Aorta (tissue), 5 donors: ENCODE results near the gene AGBL3. TPM values are rescaled to one million over a fixed set of nuclear protein-coding genes. Genes with fewer than 3 reads are reported as not detected.
A peak's percentile ranks its signal among the peaks of the same experiment; 100 is the strongest.
"Not testable (repeated sequence)": the region's sequence is repeated elsewhere in the genome, so short reads cannot be mapped to it uniquely, and the experiment has no call there.

Experiments used
- ATAC-seq: fragments of 200-7000 bp; cut with Tn5 transposase; one replicate; pipeline ENCODE4 v1.9.1; 2022; ENCODE audit warnings: moderate library complexity; ENCODE audit not compliant: low FRiP score
- DNase-seq, 2 donors: peaks; one replicate each; pipeline ENCODE4 v3.0.0-alpha.2; 2020
- H3K27ac ChIP-seq, 2 donors: one replicate each; pipeline ENCODE4 v1.5.1; 2013; ENCODE audit warnings: low read length in 2 of 2, mild to moderate bottlenecking in 2 of 2, moderate library complexity in 2 of 2, control low read depth in 1 of 2, inconsistent platforms in 1 of 2, low read depth in 1 of 2
- H3K27me3 ChIP-seq, 2 donors: one replicate each; pipeline ENCODE4 v1.6.1; 2013; ENCODE audit warnings: control low read depth in 1 of 2, low read length in 1 of 2, mild to moderate bottlenecking in 1 of 2, moderate library complexity in 1 of 2; ENCODE audit not compliant: insufficient read depth in 2 of 2, control insufficient read depth in 1 of 2
- H3K36me3 ChIP-seq, 2 donors: one replicate each; pipeline ENCODE4 v1.6.1; 2013; ENCODE audit warnings: control low read depth in 1 of 2, low read length in 1 of 2, mild to moderate bottlenecking in 1 of 2; ENCODE audit not compliant: insufficient read depth in 2 of 2, control insufficient read depth in 1 of 2
- H3K4me1 ChIP-seq, 2 donors: one replicate each; pipeline ENCODE4 v1.6.1; 2013; ENCODE audit warnings: low read length in 2 of 2, control low read depth in 1 of 2, mild to moderate bottlenecking in 1 of 2, moderate library complexity in 1 of 2; ENCODE audit not compliant: insufficient read depth in 2 of 2, control insufficient read depth in 1 of 2
- H3K4me3 ChIP-seq, 2 donors: one replicate each; pipeline ENCODE4 v1.5.1; 2013; ENCODE audit warnings: low read length in 2 of 2, control low read depth in 1 of 2, mild to moderate bottlenecking in 1 of 2
- H3K9me3 ChIP-seq: one replicate; pipeline ENCODE4 v1.6.1; 2013; ENCODE audit warnings: mild to moderate bottlenecking, low read length; ENCODE audit not compliant: control insufficient read depth
- WGBS, 2 donors: extraction: QIAGEN DNeasy Blood & Tissue Kit; methylation state at CpG; one replicate each; pipeline ENCODE4 v1.1.7; 2013; 5-methylcytosine and 5-hydroxymethylcytosine counted together
- intact Hi-C, 2 donors: fragments of 100-400 bp; cut with DNase I; formaldehyde crosslinking; loops; one replicate each; pipeline versions ENCODE4 v1.14.2 to v1.15.0; 2022
- polyA plus RNA-seq, 2 donors: library from polyadenylated mRNA; stranded (reverse); fragments of 200-250 nt; gene quantifications; one replicate each; pipeline ENCODE4 v1.2.3, GENCODE V29; 2013
- total RNA-seq, 2 donors: library from RNA; stranded (reverse); fragmentation: NEBNext Ultra II Directional; extraction: Animal tissue kit (Norgen Biotek cat#: 25700); gene quantifications; one replicate each; pipeline ENCODE4 v1.2.1, GENCODE V29; 2021
- donor health status: healthy with polysubstance abuse.
- donor health status: Bipolar disorder and iron deficiency.
- donor health status: DM: no; HTN: no; CAD: no.
- donor health status: DM: no; HTN: no; CAD: no.
- donor health status: DM: yes; HTN: yes; CAD: no.

AGBL3 gene
- total and polyA plus RNA-seq, 4 donors = 2.5 to 8.8 (median 3.1) TPM

- DNase-seq = peak in 1 of 2 donors; percentile 89
- ATAC-seq = peak; percentile 59
- intact Hi-C loops = loop anchor here in 1 of 2 donors (1.0 to 5.0 kb wide), 2 partner anchors 208 to 484 kb away; no protein-coding TSS in a partner anchor
- peak overlapping the region in 1 of 2 donors; percentile 94 for H3K27ac ChIP-seq
- H3K9me3 ChIP-seq, H3K27me3 ChIP-seq, H3K36me3 ChIP-seq, H3K4me3 ChIP-seq: not testable (repeated sequence)
- peaks cover 2 to 13% of the 10 kb centered on the region in 2 donors for H3K4me1 ChIP-seq
- 36 to 71% methylated on average over 19 of the region's 19 CpGs for WGBS, 2 donors
These were observed 185.4 kb downstream of the AGBL3 start for GRCh38 chr7:135171581-135172291.

DNA sequence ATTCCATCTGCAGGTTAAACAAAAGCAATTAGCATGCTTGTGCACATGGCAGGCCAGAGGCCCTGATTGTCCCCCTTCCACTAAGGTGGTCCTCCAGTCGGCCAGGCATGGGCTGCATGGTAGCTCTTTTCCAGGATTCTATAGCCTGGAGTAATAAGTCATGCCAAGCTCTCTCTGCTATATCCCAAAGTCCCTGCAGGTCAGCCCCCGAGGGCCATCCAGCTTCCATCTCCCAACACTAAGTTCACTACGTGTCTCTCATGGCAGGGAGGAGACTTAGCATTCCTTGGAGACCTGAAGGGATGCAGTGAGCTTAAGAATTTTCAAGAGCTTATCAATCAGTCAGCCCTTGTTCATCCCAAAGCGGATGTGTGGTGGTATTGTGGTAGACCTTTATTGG, 187.6 kb downstream of the AGBL3 start:
- WGBS, 2 donors = 75 to 78% methylated on average over 4 of the region's 4 CpGs
- not testable (repeated sequence) for H3K4me3 ChIP-seq, DNase-seq, H3K36me3 ChIP-seq, H3K4me1 ChIP-seq, H3K27ac ChIP-seq, H3K9me3 ChIP-seq, ATAC-seq, H3K27me3 ChIP-seq
- intact Hi-C loops = loop anchor here in 1 of 2 donors (5.0 kb wide), 1 partner anchor 487 kb away; no protein-coding TSS in a partner anchor

- no peak for DNase-seq
- intact Hi-C loops = loop anchor here in 1 of 2 donors (5.0 kb wide), 1 partner anchor 488 kb away; no protein-coding TSS in a partner anchor
- WGBS, 2 donors = 94% methylated on average over 7 of the region's 7 CpGs
- Histone ChIP-seq H3K36me3 (no peaks in the 10 kb centered on the region), H3K9me3 (no peaks in the 10 kb centered on the region), H3K27ac (no peak overlapping the region), H3K4me3 (no peak overlapping the region), H3K27me3 (no peaks in the 10 kb centered on the region), H3K4me1 (no peaks in the 10 kb centered on the region)
- no peak for ATAC-seq
These were observed 188.6 kb downstream of the AGBL3 start for GRCh38 chr7:135174941-135175340.

- Histone ChIP-seq H3K27me3 (no peaks in the 10 kb centered on the region), H3K27ac (no peak overlapping the region), H3K4me1 (no peaks in the 10 kb centered on the region), H3K36me3 (no peaks in the 10 kb centered on the region), H3K4me3 (no peak overlapping the region), H3K9me3 (peaks cover under 1% of the 10 kb centered on the region)
- no peak for ATAC-seq
- intact Hi-C loops = no loop called here
- WGBS, 2 donors = 93 to 94% methylated on average over 6 of the region's 6 CpGs
- no peak for DNase-seq
These were observed 189.6 kb downstream of the AGBL3 start for GRCh38 chr7:135175931-135176330.

- intact Hi-C loops = no loop called here
- H3K27ac ChIP-seq = no peak overlapping the region
- H3K4me1 ChIP-seq = no peaks in the 10 kb centered on the region
- H3K36me3 ChIP-seq = peaks cover 0 to under 1% of the 10 kb centered on the region in 2 donors
- 93% methylated on average over 9 of the region's 9 CpGs for WGBS, 2 donors
- no peak for DNase-seq
- H3K27me3 ChIP-seq = no peaks in the 10 kb centered on the region
- H3K4me3 ChIP-seq = no peak overlapping the region
- ATAC-seq = no peak
- H3K9me3 ChIP-seq = peaks cover 6% of the 10 kb centered on the region
These were observed 190.9 kb downstream of the AGBL3 start for GRCh38 chr7:135177028-135177696.

DNA sequence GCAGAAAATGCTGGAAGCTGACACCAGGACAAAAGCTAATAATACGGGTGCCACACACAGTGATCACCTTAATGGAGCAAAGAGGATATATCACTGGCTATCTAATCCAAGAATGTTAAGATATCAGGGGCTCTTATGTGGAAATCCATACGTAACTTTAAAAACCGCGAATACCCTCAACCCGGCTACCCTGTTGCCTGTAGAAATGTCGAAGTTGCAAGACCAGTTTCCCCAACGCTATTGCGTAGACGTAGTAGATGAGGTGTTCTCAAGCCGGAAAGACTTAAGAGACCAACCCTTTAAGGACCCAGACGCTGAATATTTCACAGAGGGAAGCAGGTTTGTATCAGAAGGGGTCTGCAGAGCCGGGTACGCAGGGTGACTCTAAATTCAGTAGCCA, 192.1 kb downstream of the AGBL3 start:
- WGBS, 2 donors = 90% methylated on average over 13 of the region's 13 CpGs
- H3K36me3 ChIP-seq = peaks cover 6 to 7% of the 10 kb centered on the region in 2 donors
- H3K9me3 ChIP-seq = peaks cover 12% of the 10 kb centered on the region
- no peaks in the 10 kb centered on the region for H3K27me3 ChIP-seq
- intact Hi-C loops = no loop called here
- no peak overlapping the region for H3K4me3 ChIP-seq
- DNase-seq (no peak), ATAC-seq (no peak)
- H3K27ac ChIP-seq = no peak overlapping the region
- H3K4me1 ChIP-seq = no peaks in the 10 kb centered on the region

DNA sequence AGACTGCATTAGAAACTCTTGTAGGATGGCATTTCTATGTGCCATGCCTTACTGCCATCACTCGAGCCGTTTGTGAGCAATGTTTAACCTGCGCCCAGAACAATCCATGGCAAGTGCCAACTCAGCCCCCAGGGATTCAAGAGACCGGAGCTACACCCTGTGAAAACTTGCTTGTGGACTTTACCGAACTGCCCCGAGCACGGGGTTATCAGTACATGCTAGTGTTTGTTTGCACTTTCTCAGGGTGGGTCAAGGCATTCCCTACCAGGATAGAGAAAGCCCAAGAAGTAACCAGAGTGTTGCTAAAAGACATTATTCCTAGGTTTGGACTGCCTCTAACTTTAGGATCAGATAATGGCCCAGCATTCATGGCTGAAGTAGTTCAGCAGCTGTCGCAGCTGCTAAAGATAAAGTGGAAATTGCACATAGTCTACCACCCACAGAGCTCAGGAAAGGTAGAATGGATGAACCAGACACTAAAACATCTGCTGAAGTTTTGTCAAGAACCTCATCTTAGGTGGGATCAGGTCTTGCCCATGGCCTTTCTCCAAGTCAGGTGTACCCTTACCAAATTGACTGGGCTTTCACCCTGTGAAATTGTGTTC, 193.1 kb downstream of the AGBL3 start:
- intact Hi-C loops = no loop called here
- DNase-seq = no peak
- no peak overlapping the region for H3K27ac ChIP-seq
- peaks cover 12% of the 10 kb centered on the region in 2 donors for H3K36me3 ChIP-seq
- H3K27me3 ChIP-seq = no peaks in the 10 kb centered on the region
- H3K4me1 ChIP-seq = no peaks in the 10 kb centered on the region
- H3K4me3 ChIP-seq = no peak overlapping the region
- H3K9me3 ChIP-seq = peaks cover 12% of the 10 kb centered on the region
- ATAC-seq = no peak
- 20 to 46% methylated on average over 8 of the region's 8 CpGs for WGBS, 2 donors

GRCh38 chr7:135180122-135180521, 193.8 kb downstream of the AGBL3 start:
- peaks cover 12% of the 10 kb centered on the region for H3K9me3 ChIP-seq
- WGBS, 2 donors = 98% methylated on average over 5 of the region's 5 CpGs
- no peaks in the 10 kb centered on the region for H3K4me1 ChIP-seq
- ATAC-seq (no peak), DNase-seq (no peak)
- no peak overlapping the region for H3K27ac ChIP-seq
- H3K36me3 ChIP-seq = peaks cover 12 to 14% of the 10 kb centered on the region in 2 donors
- H3K4me3 ChIP-seq = no peak overlapping the region
- H3K27me3 ChIP-seq = no peaks in the 10 kb centered on the region
- intact Hi-C loops = no loop called here
